Stomach (tissue), 4 donors: ENCODE results near the gene COA3.

Experiments
- POLR2AphosphoS5 ChIP-seq, 3 donors: sonication (generic); formaldehyde crosslinking; IDR thresholded peaks; one replicate each; pipeline ENCODE4 v1.6.1; 2016; ENCODE audit warnings: antibody characterized with exemption in 3 of 3
- TF ChIP-seq, protein P1 (sequence below), 7 experiments: fragments of 450-650 bp in 4 of 7; fragments of 200-600 bp in 3 of 7; sonication (generic) in 3 of 7; IDR thresholded peaks; one replicate each; pipeline ENCODE4 v1.5.1; 2016 to 2019; ENCODE audit warnings: antibody characterized with exemption in 7 of 7, control low read depth in 2 of 7, mild to moderate bottlenecking in 1 of 7

DNA sequence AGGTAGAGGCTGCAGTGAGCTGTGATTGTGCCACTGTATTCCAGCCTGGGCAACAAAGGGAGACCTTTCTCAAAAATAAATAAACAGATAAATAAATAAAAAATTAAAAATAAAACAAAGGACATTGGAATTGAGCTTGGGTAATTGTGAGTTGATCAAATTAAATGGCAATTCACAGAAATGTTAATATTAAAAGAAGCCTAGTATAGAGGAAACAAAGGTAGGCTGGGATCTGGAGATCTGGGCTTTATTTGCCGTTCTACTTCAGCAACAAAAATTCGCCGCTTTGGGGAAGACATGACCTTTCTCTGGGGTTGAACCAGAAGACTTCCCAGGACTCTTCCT is 25.6 kb downstream of the COA3 start:
- TF ChIP-seq, protein P1, sequence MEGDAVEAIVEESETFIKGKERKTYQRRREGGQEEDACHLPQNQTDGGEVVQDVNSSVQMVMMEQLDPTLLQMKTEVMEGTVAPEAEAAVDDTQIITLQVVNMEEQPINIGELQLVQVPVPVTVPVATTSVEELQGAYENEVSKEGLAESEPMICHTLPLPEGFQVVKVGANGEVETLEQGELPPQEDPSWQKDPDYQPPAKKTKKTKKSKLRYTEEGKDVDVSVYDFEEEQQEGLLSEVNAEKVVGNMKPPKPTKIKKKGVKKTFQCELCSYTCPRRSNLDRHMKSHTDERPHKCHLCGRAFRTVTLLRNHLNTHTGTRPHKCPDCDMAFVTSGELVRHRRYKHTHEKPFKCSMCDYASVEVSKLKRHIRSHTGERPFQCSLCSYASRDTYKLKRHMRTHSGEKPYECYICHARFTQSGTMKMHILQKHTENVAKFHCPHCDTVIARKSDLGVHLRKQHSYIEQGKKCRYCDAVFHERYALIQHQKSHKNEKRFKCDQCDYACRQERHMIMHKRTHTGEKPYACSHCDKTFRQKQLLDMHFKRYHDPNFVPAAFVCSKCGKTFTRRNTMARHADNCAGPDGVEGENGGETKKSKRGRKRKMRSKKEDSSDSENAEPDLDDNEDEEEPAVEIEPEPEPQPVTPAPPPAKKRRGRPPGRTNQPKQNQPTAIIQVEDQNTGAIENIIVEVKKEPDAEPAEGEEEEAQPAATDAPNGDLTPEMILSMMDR (IDR thresholded peaks at IDR 0.05) = no peak
- no peak for TF ChIP-seq POLR2AphosphoS5 (IDR thresholded peaks at IDR 0.05)
